A673 (cell line): ENCODE data around the gene SMYD3.

Source experiments
- CTCF ChIP-seq: fragments of 300-800, 200-600 bp; sonication (generic); conservative IDR thresholded peaks from 2 replicates; pipeline ENCODE4 v1.5.1; 2017; ENCODE audit warnings: low read depth, mild to moderate bottlenecking, antibody characterized with exemption, low read length, moderate library complexity, mixed read lengths
- EZH2 ChIP-seq: fragments of 200-600 bp; sonication (generic); IDR thresholded peaks from 2 replicates; pipeline ENCODE4 v1.6.1; 2017; ENCODE audit warnings: borderline replicate concordance, low read depth, mild to moderate bottlenecking, mixed read lengths, antibody characterized with exemption, low read length; ENCODE audit not compliant: poor library complexity, severe bottlenecking

DNA sequence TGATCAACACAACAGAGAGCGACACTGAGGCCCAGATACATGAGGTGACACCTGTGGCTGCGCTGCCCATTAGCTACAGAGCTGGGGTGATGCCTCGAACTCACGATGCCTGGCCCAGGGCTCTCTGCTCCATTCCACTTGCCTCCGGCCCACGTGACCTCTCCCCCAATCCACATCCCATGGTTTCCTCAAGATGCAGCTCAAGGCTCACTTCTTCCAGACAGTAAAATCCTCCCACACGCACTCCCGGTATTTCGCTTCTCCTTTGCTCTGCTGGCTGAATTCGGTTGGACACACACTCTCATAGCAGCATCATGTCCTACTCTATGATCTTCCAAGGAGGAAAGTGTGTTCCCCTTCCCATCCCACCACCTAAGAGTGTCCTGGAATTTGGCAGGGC lies 679.8 kb downstream of the SMYD3 start:
- no peak for TF ChIP-seq EZH2
- no peak for TF ChIP-seq CTCF
